NCI-H774 (cell line): Measurements from ENCODE around the gene GALNT2.

ENCODE experiments used
- DNase-seq: peaks from one replicate; lab custom pipeline; 2025; lab: John Stamatoyannopoulos, UW

Gene GALNT2

GRCh38 chr1:230066466-230067404, at the start of gene GALNT2:
TSS of gene GALNT2 (plus strand) at chr1:230067238. CDS start at chr1:230067281, 43 bp downstream.
- DNase-seq, result peak; percentile 95

GRCh38 chr1:230020451-230020850, 46.6 kb upstream of the GALNT2 start:
- DNase-seq, result no peak

GRCh38 chr1:230022666-230023380, 44.2 kb upstream of the GALNT2 start:
- no peak for DNase-seq

GRCh38 chr1:230025686-230026085, 41.4 kb upstream of the GALNT2 start:
- no peak for DNase-seq

GRCh38 chr1:230026139-230026538, 40.9 kb upstream of the GALNT2 start:
- DNase-seq, result no peak

GRCh38 chr1:230026572-230026971, 40.5 kb upstream of the GALNT2 start:
- no peak for DNase-seq

- no peak for DNase-seq
Measured at GRCh38 chr1:230028602-230029223, 38.3 kb upstream of the GALNT2 start.

- DNase-seq, result no peak
Measured at GRCh38 chr1:230029244-230029941, 37.6 kb upstream of the GALNT2 start.

- no peak for DNase-seq
Measured at GRCh38 chr1:230030122-230030821, 36.8 kb upstream of the GALNT2 start.

- DNase-seq, result no peak
Measured at GRCh38 chr1:230031131-230031530, 35.9 kb upstream of the GALNT2 start.

GRCh38 chr1:230032516-230033281, 34.3 kb upstream of the GALNT2 start:
- DNase-seq, result no peak

GRCh38 chr1:230037261-230037660, 29.8 kb upstream of the GALNT2 start:
- DNase-seq, result no peak

GRCh38 chr1:230040440-230040839, 26.6 kb upstream of the GALNT2 start:
- DNase-seq, result no peak

GRCh38 chr1:230043081-230043480, 24.0 kb upstream of the GALNT2 start:
- DNase-seq, result no peak

- DNase-seq, result no peak
Measured at GRCh38 chr1:230044729-230045128, 22.3 kb upstream of the GALNT2 start.

- DNase-seq, result no peak
Measured at GRCh38 chr1:230047114-230047865, 19.7 kb upstream of the GALNT2 start.

GRCh38 chr1:230048322-230048721, 18.7 kb upstream of the GALNT2 start:
- DNase-seq, result no peak

- no peak for DNase-seq
Measured at GRCh38 chr1:230048922-230049321, 18.1 kb upstream of the GALNT2 start.

GRCh38 chr1:230049731-230050130, 17.3 kb upstream of the GALNT2 start:
- peak; percentile 9 for DNase-seq
